Activated CD8-positive, alpha-beta T cell treated with anti-CD3 and anti-CD28 coated beads, Interleukin-2, amount 10 ng/mL, durations not matched to agents 7 days and 5 days (primary cell): ENCODE measurements around the gene CEP135. TPM values are rescaled to one million over a fixed set of nuclear protein-coding genes. Genes with fewer than 3 reads are reported as not detected.
"Not testable (repeated sequence)": the region's sequence is repeated elsewhere in the genome, so short reads cannot be mapped to it uniquely, and the experiment has no call there.

Source experiments
- ATAC-seq: fragments of 150-1000 bp; cut with Tn5 transposase; one replicate; pipeline ENCODE4 v1.10.0; 2021; ENCODE audit warnings: moderate library complexity
- CTCF ChIA-PET: fragments of 350-600 bp; sonication (Branson Sonifier 250); formaldehyde crosslinking; loops from one replicate; lab custom pipeline; 2021; ENCODE audit warnings: antibody characterized with exemption; lab: Charles Lee
- POLR2A ChIA-PET: fragments of 350-600 bp; sonication (Branson Sonifier 250); formaldehyde crosslinking; loops from one replicate; lab custom pipeline; 2021; ENCODE audit warnings: antibody characterized with exemption; lab: Charles Lee
- DNase-seq: peaks from one replicate; pipeline ENCODE4 v3.0.0-alpha.2; 2020
- H3K27ac Mint-ChIP-seq: one replicate; pipeline ENCODE4 v1.8.0; 2021; ENCODE audit warnings: mild to moderate bottlenecking, mixed read lengths
- H3K27me3 Mint-ChIP-seq: one replicate; pipeline ENCODE4 v1.8.0; 2021; ENCODE audit warnings: low read depth, mixed read lengths
- H3K36me3 Mint-ChIP-seq: one replicate; pipeline ENCODE4 v1.8.0; 2021; ENCODE audit warnings: low read depth, mixed read lengths
- H3K4me1 Mint-ChIP-seq: one replicate; pipeline ENCODE4 v1.8.0; 2021; ENCODE audit warnings: low read depth, mixed read lengths
- H3K4me3 Mint-ChIP-seq: one replicate; pipeline ENCODE4 v1.8.0; 2021; ENCODE audit warnings: mild to moderate bottlenecking, mixed read lengths
- H3K9me3 Mint-ChIP-seq: one replicate; pipeline ENCODE4 v1.8.0; 2022; ENCODE audit warnings: mixed read lengths; ENCODE audit not compliant: insufficient read depth
- total RNA-seq, 2 experiments: library from RNA; stranded (reverse); gene quantifications; one replicate each; pipeline ENCODE4 v1.2.3, GENCODE V29; 2021

The CEP135 gene
- total RNA-seq, 2 experiments from 2014 or later = 16.4 to 17.0 TPM

DNA sequence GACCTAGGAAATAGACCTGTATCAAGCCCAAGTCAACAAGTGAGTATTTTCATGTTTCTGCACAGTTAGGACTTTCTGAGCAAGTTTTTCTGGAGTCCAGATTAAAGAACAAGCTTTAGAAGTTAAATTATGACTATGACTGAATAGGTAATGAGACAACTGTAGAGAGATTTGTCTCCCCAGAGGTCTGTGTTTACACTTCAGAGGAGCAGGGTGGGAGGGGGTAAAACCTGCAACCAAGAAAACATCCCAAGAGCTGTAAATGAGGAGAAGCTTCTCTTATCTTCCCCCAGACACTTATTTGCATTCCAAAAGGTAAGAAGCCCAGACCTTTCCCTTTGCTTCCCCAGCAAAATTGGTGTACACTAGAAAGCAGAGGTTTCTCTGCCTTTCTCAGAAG is 22.1 kb upstream of the CEP135 start:
- H3K4me3 Mint-ChIP-seq = no peak overlapping the region
- DNase-seq (no peak), ATAC-seq (no peak)
- no peaks in the 10 kb centered on the region for H3K27me3 Mint-ChIP-seq
- H3K27ac Mint-ChIP-seq = no peak overlapping the region
- no peaks in the 10 kb centered on the region for H3K4me1 Mint-ChIP-seq
- ChIA-PET POLR2A (no interaction called here), CTCF (interaction anchor here (1.0 kb wide), 2 partner anchors 10 to 23 kb away, joined by 3 to 5 read pairs; no protein-coding TSS in a partner anchor)
- no peaks in the 10 kb centered on the region for H3K9me3 Mint-ChIP-seq
- H3K36me3 Mint-ChIP-seq = no peaks in the 10 kb centered on the region

- no peaks in the 10 kb centered on the region for H3K9me3 Mint-ChIP-seq
- no peaks in the 10 kb centered on the region for H3K27me3 Mint-ChIP-seq
- ChIA-PET POLR2A (no interaction called here), CTCF (no interaction called here)
- H3K4me3 Mint-ChIP-seq = no peak overlapping the region
- no peak overlapping the region for H3K27ac Mint-ChIP-seq
- H3K36me3 Mint-ChIP-seq = no peaks in the 10 kb centered on the region
- DNase-seq = no peak
- H3K4me1 Mint-ChIP-seq = no peaks in the 10 kb centered on the region
- ATAC-seq = no peak
Measured at GRCh38 chr4:55927803-55928437, 20.8 kb upstream of the CEP135 start.

- ATAC-seq = no peak
- Mint-ChIP-seq H3K4me3 (no peak overlapping the region), H3K4me1 (no peaks in the 10 kb centered on the region), H3K27me3 (no peaks in the 10 kb centered on the region), H3K36me3 (no peaks in the 10 kb centered on the region), H3K9me3 (no peaks in the 10 kb centered on the region), H3K27ac (no peak overlapping the region)
- ChIA-PET POLR2A (no interaction called here), CTCF (no interaction called here)
- DNase-seq = no peak
Measured at GRCh38 chr4:55928846-55929245, 19.9 kb upstream of the CEP135 start.

- Mint-ChIP-seq H3K4me1 (no peaks in the 10 kb centered on the region), H3K4me3 (no peak overlapping the region), H3K27me3 (no peaks in the 10 kb centered on the region), H3K27ac (no peak overlapping the region), H3K36me3 (no peaks in the 10 kb centered on the region), H3K9me3 (no peaks in the 10 kb centered on the region)
- ATAC-seq = no peak
- ChIA-PET CTCF (interaction anchor here (5.2 kb wide), 1 partner anchor 17 kb away, joined by 22 read pairs; the partner anchor contains the start of gene CEP135), POLR2A (no interaction called here)
- DNase-seq = no peak
Measured at GRCh38 chr4:55931043-55931442, 17.7 kb upstream of the CEP135 start.

- Mint-ChIP-seq H3K9me3 (no peaks in the 10 kb centered on the region), H3K4me3 (no peak overlapping the region), H3K36me3 (no peaks in the 10 kb centered on the region), H3K4me1 (no peaks in the 10 kb centered on the region), H3K27ac (no peak overlapping the region), H3K27me3 (no peaks in the 10 kb centered on the region)
- ATAC-seq (no peak), DNase-seq (no peak)
- ChIA-PET POLR2A (no interaction called here), CTCF (interaction anchor here (5.2 kb wide), 1 partner anchor 16 kb away, joined by 22 read pairs; the partner anchor contains the start of gene CEP135)
Measured at GRCh38 chr4:55931833-55932232, 16.9 kb upstream of the CEP135 start.

DNA sequence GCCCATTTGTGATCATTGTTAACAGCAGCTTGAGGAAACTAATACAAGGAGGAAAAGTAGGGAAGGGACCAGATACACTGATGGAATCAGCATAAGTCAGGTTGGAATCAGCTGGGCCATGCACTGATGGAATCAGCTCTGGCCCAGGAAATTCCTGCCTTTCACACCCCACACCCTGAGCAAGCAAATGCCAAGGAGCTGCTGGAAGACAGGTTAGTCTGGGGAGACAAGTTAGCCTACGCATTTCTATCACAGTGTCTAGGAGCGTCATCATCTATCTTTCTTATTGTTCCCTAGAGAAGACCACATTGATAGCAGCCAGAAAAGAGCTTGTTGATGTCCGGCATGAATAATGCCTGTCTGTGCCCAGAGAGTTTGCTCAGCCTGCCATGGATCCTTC is 16.2 kb upstream of the CEP135 start:
- no peak for DNase-seq
- ATAC-seq = no peak
- CTCF ChIA-PET = interaction anchor here (0.9 to 5.2 kb wide), 2 partner anchors 16 to 748 kb away, joined by 3 to 22 read pairs; partner anchors contain the start of gene CEP135
- H3K4me1 Mint-ChIP-seq = no peaks in the 10 kb centered on the region
- H3K36me3 Mint-ChIP-seq = no peaks in the 10 kb centered on the region
- H3K27ac Mint-ChIP-seq = no peak overlapping the region
- H3K27me3 Mint-ChIP-seq = no peaks in the 10 kb centered on the region
- no peak overlapping the region for H3K4me3 Mint-ChIP-seq
- no peaks in the 10 kb centered on the region for H3K9me3 Mint-ChIP-seq
- POLR2A ChIA-PET = no interaction called here

DNA sequence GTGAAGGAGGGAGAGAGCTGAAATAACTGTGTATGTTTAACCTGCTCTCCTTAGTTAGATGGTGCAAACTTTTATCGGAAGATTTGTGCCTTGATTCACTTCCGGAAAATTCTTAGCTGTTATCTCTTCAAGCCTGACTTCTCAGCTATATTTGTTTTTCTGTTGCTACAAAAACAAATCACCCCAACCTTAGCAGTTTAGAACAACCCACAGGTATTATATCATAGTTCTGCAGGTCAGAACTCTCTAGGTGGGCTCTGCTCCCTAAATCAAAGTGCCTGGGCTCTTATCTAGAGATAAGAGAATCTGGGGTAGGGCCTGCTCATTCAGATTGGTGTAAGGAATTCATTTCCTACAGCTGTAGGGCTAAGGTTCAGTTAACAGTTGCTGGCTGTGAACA is 15.1 kb upstream of the CEP135 start:
- POLR2A ChIA-PET = interaction anchor here (1.2 kb wide), 1 partner anchor 16 kb away, joined by 3 read pairs; no protein-coding TSS in a partner anchor
- Mint-ChIP-seq H3K27me3 (peaks cover 2% of the 10 kb centered on the region), H3K4me1 (no peaks in the 10 kb centered on the region), H3K9me3 (no peaks in the 10 kb centered on the region), H3K36me3 (no peaks in the 10 kb centered on the region), H3K4me3 (no peak overlapping the region), H3K27ac (no peak overlapping the region)
- no peak for DNase-seq
- CTCF ChIA-PET = interaction anchor here (0.9 to 5.2 kb wide), 2 partner anchors 15 to 749 kb away, joined by 3 to 22 read pairs; partner anchors contain the start of gene CEP135
- ATAC-seq = no peak

DNA sequence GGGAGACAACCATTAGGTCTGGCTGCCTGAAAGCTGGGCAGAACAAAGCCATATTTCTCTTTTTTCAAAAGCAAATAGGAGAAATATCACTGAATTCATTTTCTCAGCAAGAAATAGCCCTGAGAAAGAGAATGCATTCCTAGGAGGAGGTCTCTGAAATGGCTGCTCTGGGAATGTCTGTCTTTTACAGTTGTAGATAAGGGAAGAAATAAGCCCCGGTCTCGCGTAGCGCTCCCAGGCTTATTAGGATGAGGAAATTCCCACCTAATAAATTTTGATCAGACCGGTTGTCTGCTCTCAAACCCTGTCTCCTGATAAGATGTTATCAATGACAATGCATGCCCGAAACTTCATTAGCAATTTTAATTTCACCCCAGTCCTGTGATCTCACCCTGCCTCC is 12.8 kb upstream of the CEP135 start:
- H3K9me3 Mint-ChIP-seq, H3K27ac Mint-ChIP-seq, DNase-seq, CTCF ChIA-PET, POLR2A ChIA-PET, H3K36me3 Mint-ChIP-seq, H3K27me3 Mint-ChIP-seq, H3K4me1 Mint-ChIP-seq, ATAC-seq, H3K4me3 Mint-ChIP-seq: not testable (repeated sequence)

- no peaks in the 10 kb centered on the region for H3K4me1 Mint-ChIP-seq
- DNase-seq (no peak), ATAC-seq (no peak)
- POLR2A ChIA-PET = no interaction called here
- H3K36me3 Mint-ChIP-seq = no peaks in the 10 kb centered on the region
- no peaks in the 10 kb centered on the region for H3K9me3 Mint-ChIP-seq
- H3K4me3 Mint-ChIP-seq = no peak overlapping the region
- CTCF ChIA-PET = interaction anchor here (1.3 to 1.4 kb wide), 2 partner anchors 9 to 11 kb away, joined by 4 read pairs; partner anchors contain the start of gene CEP135
- H3K27ac Mint-ChIP-seq = no peak overlapping the region
- H3K27me3 Mint-ChIP-seq = peaks cover 2% of the 10 kb centered on the region
Measured at GRCh38 chr4:55938481-55938880, 10.3 kb upstream of the CEP135 start.

- Mint-ChIP-seq H3K27me3 (peaks cover 2% of the 10 kb centered on the region), H3K9me3 (no peaks in the 10 kb centered on the region), H3K4me1 (no peaks in the 10 kb centered on the region), H3K27ac (no peak overlapping the region), H3K36me3 (no peaks in the 10 kb centered on the region), H3K4me3 (no peak overlapping the region)
- POLR2A ChIA-PET = no interaction called here
- DNase-seq (no peak), ATAC-seq (no peak)
- CTCF ChIA-PET = interaction anchor here (0.6 to 1.4 kb wide), 3 partner anchors 8 to 509 kb away, joined by 3 to 4 read pairs (median 4); partner anchors contain the start of gene CEP135
Measured at GRCh38 chr4:55939421-55939820, 9.3 kb upstream of the CEP135 start.

- no peak overlapping the region for H3K27ac Mint-ChIP-seq
- no peaks in the 10 kb centered on the region for H3K9me3 Mint-ChIP-seq
- POLR2A ChIA-PET = no interaction called here
- no peaks in the 10 kb centered on the region for H3K36me3 Mint-ChIP-seq
- no peaks in the 10 kb centered on the region for H3K4me1 Mint-ChIP-seq
- CTCF ChIA-PET = interaction anchor here (1.3 kb wide), 1 partner anchor 359 kb away, joined by 3 read pairs; no protein-coding TSS in a partner anchor
- ATAC-seq (no peak), DNase-seq (no peak)
- peaks cover 2% of the 10 kb centered on the region for H3K27me3 Mint-ChIP-seq
- H3K4me3 Mint-ChIP-seq = no peak overlapping the region
Measured at GRCh38 chr4:55941881-55942396, 6.8 kb upstream of the CEP135 start.
